Measurements from ENCODE around the gene PTPN14. TPM values are rescaled to one million over a fixed set of nuclear protein-coding genes. Genes with fewer than 3 reads are reported as not detected.

Gene PTPN14
- total RNA-seq, 1 experiment from 2014 or later: 37.5 TPM

DNA sequence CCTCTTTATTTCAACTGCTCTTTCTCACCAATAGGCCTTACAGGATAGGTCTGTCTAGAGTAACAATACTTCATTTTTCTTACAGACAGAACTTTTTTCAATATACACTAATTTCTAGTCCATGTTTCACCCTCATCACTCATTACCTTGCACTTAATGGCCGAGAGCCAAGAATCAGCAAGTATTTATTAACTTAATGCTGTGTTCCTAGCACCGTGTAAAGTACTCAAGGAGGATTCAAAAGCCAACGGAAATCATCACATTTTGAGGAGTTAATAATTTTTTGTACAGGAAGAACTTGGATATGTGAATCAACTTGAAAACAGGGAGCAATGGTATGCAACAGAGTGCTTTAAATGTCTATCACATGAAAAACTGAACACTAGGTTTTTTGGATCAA is 102.0 kb downstream of the PTPN14 start:
- Histone ChIP-seq H2AFZ (ENCODE audit: low read depth, low read length, poor library complexity, severe bottlenecking) (no peak overlapping the region), H3K9me2 (ENCODE audit: insufficient read depth) (no peaks in the 10 kb centered on the region), H3K4me3 (replicated peaks in 1 of 2; ENCODE audit: low read depth in 1 of 2, low read length in 2 of 2) (no peak overlapping the region), H3K27ac (ENCODE audit: low read depth, low read length) (no peak overlapping the region), H4K20me1 (ENCODE audit: insufficient read depth) (peaks cover 3% of the 10 kb centered on the region; the same call in 1 of the 2 replicates), H3K27me3 (ENCODE audit: insufficient read depth, low read length) (no peaks in the 10 kb centered on the region), H3K4me1 (ENCODE audit: control insufficient read depth in 1 of 2, insufficient read depth in 2 of 2, low read length in 2 of 2) (peaks cover 44 to 66% of the 10 kb centered on the region in 2 experiments), H3K9me3 (ENCODE audit: control insufficient read depth in 1 of 2, insufficient read depth in 1 of 2, low read depth in 1 of 2, low read length in 2 of 2) (no peaks in the 10 kb centered on the region), H3K9ac (ENCODE audit: low read length) (no peak overlapping the region), H3K36me3 (ENCODE audit: control insufficient read depth in 1 of 2, insufficient read depth in 2 of 2, low read length in 2 of 2) (no peaks in the 10 kb centered on the region), H3K4me2 (ENCODE audit: low read length) (no peak overlapping the region), H3K79me2 (ENCODE audit: insufficient read depth, low read length) (peaks cover 12% of the 10 kb centered on the region)
- RAD21 ChIA-PET (ENCODE audit: low non-redundant PET in 1 of 2, low total read pairs in 2 of 2, uncharacterized antibody in 2 of 2, unreplicated experiment in 2 of 2): no interaction called here
- intact Hi-C loops (cut with micrococcal nuclease): no loop called here
- ATAC-seq (no peak), DNase-seq (ENCODE audit: low read depth, low spot score) (no peak)
- CTCF ChIA-PET: interaction anchor here (1.7 kb wide), 1 partner anchor 26 kb away, joined by 4 read pairs; no protein-coding TSS in a partner anchor
- TF ChIP-seq ZNF274 (IDR thresholded peaks at IDR 0.05; ENCODE audit: low read depth, low read length) (no peak), ELF1 (IDR thresholded peaks at IDR 0.05; ENCODE audit: borderline replicate concordance, low read depth) (no peak), EGR1 (IDR thresholded peaks at IDR 0.05; ENCODE audit: low read depth) (no peak), FOSL1 (IDR thresholded peaks at IDR 0.05; ENCODE audit: low read depth) (no peak), RAD21 (IDR thresholded peaks at IDR 0.05; ENCODE audit: low read depth) (no peak), CEBPB (IDR thresholded peaks at IDR 0.05; ENCODE audit: low read depth) (no peak), POLR2AphosphoS5 (IDR thresholded peaks at IDR 0.05; ENCODE audit: low read depth, low read length) (no peak), CTCF (IDR thresholded peaks at IDR 0.05 in 2 of 3, conservative IDR thresholded peaks at IDR 0.05 in 1 of 3; ENCODE audit: borderline replicate concordance in 1 of 3, insufficient read depth in 1 of 3, low read depth in 2 of 3, low read length in 2 of 3) (no peak), ZFX (IDR thresholded peaks at IDR 0.05) (no peak), ATF3 (IDR thresholded peaks at IDR 0.05) (no peak), JUND (IDR thresholded peaks at IDR 0.05) (no peak)
- TF ChIP-seq, protein P1, sequence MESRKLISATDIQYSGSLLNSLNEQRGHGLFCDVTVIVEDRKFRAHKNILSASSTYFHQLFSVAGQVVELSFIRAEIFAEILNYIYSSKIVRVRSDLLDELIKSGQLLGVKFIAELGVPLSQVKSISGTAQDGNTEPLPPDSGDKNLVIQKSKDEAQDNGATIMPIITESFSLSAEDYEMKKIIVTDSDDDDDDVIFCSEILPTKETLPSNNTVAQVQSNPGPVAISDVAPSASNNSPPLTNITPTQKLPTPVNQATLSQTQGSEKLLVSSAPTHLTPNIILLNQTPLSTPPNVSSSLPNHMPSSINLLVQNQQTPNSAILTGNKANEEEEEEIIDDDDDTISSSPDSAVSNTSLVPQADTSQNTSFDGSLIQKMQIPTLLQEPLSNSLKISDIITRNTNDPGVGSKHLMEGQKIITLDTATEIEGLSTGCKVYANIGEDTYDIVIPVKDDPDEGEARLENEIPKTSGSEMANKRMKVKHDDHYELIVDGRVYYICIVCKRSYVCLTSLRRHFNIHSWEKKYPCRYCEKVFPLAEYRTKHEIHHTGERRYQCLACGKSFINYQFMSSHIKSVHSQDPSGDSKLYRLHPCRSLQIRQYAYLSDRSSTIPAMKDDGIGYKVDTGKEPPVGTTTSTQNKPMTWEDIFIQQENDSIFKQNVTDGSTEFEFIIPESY (IDR thresholded peaks at IDR 0.05; ENCODE audit: extremely low read depth, insufficient replicate concordance, low read length): no peak
- POLR2A ChIA-PET: interaction anchor here (1.0 kb wide), 1 partner anchor 11 kb away, joined by 3 read pairs; no protein-coding TSS in a partner anchor
- no TSS peak for BruUV-seq (replicated peaks)
